ENCODE data around the gene BORCS6.
A peak's percentile ranks its signal among the peaks of the same experiment; 100 is the strongest.

BORCS6 gene

DNA sequence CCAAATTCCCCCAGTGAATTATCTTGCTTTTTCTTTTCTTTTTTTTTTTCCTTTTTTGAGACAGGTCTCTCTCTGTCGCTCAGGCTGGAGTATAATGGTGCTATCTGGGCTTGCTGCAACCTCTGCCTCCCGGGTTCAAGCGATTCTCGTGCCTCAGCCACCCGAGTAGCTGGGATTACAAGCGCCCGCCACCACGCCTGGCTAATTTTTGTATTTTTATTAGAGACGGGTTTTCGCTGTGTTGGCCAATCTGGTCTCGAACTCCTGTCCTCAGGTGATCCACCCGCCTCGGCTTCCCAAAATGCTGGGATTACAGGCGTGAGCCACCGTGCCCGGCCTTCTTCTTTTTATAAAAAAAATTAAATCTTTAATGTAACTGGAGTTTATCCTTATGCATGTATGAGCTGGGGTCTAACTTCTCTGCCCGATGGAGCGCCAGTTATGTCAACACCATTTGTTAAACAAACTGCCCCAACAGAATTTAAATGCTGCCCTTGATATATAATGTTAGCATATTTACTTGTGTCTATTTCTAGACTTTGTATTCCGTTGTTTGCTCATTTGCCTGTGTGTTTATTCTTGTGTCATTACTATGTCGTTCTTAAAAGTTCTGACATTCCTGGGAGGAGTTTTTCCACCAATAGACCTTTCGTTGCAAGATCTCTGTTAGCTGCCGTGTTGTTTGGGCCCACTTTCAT is 20.9 kb upstream of the BORCS6 start:
- DNase-seq, result peak; percentile 55

DNA sequence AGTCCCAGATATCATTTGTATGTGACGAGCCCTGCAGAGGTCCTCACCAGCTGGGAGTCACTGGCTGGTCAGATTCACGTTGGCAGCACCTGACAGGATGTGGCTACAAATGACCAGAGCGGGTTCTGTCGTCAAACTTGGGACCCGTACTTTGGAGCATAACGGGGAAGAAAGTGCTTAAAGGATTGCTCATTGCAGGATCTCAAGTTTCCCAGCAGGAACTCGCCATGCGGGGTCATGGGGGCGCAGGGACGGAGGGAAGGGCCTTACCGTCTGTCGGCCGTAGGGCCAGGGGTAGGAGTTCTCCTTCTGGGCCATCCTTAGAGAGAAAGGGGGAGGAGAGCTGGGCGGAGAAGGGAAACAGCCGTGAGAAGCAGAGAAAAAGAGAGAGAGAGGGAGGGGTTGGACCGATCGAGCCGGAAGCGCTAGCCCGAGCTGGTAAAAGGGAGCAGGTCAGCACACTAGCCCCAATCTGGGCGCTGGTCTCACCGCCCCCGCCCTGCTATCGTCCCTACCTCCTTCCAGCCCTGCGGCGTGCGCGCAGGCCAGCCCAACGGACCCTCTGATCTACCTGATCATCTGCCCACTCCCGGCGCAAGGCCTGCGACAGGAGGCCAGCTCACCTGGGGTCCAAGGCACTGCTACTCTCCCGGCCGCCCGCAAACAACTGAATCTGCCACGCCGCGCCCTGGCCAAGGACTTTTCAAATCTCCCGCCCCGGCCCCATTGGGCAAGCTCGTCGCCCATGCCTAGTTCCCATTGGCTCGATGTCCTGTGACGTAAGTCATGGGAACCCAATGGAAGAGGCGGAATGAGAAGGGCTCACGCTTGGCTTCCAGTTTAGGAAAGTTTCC is 20.2 kb upstream of the BORCS6 start, which contains the start of gene AURKB:
Gene AURKB (minus strand): TSS at position 669 of the 854 bp plus-strand sequence. CDS start 351 bp downstream, at position 318.
- peak; percentile 95 for DNase-seq

GRCh38 chr17:8206536-8206935 is 16.6 kb upstream of the BORCS6 start:
- DNase-seq, result no peak

- no peak for DNase-seq
These were observed 15.0 kb upstream of the BORCS6 start for GRCh38 chr17:8204761-8205555.

GRCh38 chr17:8192070-8192815 is 2.3 kb upstream of the BORCS6 start:
- peak; percentile 69 for DNase-seq

DNA sequence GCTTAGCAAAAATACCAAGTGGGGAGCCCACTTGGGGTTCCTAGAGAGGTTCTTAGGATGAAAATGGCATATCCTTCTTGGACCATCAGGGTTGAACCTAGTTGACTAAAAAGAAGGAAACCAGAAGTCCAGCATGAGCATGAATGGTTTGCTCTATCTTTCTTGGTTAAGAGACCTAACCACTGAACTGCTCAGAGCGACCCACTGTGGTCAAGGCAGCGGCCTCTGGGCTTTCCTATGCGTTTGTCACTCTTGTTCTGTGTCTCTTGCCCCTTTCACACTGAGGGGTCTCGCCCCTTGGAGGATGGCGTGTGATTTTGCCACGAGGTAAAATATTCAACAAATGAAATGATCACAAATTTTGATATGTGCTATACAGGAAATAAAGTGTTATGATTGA is 526 bp upstream of the BORCS6 start:
- DNase-seq, result no peak

DNA sequence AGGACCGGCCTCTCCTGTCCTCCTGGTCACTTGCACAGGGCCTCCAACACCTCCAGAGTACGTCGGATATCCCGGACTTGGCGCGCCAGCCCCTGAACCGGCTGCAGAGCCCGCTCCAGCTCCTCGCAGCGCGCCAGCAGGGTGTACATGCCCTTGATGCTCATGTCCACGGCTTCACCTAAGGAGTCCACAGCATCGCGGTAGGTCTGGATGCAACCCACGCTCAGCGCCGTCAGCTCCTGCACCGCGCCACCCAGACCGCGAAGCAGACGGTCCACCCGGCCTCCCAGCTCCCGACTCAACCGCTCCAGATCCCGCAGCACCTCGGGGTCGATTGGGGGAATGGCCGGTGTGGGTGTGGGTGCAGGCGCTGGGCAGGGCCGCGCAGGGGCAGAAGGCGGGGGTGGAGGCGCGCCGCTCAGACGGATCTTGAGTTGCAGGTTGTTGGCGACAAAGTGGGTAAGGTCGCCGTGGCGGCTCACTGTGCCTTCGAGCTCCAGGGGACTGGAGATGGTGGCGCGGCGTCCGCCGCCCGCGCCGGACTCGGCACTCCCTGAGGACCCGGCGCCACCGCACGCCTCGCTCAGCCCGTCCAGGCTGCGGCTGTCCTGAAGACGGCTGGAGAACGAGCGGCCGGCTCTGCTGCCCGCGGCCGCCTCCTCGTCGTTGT is 804 bp downstream of the BORCS6 start:
- peak; percentile 41 for DNase-seq

GRCh38 chr17:8188263-8188839 is 1.6 kb downstream of the BORCS6 start:
- DNase-seq, result no peak

- peak; percentile 98 for DNase-seq
These were observed 2.3 kb downstream of the BORCS6 start for GRCh38 chr17:8187517-8188262.

DNA sequence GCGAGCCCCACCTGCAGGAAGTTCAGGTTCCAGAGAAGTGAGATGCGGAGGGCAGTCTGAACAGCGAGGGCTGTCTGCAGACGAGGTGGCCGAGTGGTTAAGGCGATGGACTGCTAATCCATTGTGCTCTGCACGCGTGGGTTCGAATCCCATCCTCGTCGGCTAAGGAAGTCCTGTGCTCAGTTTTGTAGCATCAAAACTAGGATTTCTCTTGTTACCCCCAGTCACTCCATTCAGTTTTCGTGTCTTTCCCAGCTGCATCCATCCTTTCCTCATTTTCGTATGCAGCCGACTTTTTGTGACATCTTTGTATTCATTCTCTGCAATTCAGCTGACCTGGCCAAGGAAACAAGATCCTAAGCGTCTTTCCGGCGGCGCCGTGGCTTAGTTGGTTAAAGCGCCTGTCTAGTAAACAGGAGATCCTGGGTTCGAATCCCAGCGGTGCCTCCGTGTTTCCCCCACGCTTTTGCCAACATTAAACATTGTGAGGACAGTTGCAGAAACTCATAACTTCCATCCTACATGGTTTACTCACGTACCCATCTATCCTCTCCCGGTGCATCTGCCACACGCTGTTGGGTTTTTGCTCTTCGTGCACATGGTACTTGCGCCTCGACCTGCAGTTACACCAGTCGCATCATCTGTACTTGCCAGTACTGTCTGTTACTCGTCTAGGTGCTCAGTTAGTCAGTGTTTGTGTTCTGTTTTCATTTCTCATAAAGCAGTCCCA is 3.0 kb downstream of the BORCS6 start:
- peak; percentile 100 for DNase-seq

- no peak for DNase-seq
These were observed 3.6 kb downstream of the BORCS6 start for GRCh38 chr17:8186446-8186786.

DNA sequence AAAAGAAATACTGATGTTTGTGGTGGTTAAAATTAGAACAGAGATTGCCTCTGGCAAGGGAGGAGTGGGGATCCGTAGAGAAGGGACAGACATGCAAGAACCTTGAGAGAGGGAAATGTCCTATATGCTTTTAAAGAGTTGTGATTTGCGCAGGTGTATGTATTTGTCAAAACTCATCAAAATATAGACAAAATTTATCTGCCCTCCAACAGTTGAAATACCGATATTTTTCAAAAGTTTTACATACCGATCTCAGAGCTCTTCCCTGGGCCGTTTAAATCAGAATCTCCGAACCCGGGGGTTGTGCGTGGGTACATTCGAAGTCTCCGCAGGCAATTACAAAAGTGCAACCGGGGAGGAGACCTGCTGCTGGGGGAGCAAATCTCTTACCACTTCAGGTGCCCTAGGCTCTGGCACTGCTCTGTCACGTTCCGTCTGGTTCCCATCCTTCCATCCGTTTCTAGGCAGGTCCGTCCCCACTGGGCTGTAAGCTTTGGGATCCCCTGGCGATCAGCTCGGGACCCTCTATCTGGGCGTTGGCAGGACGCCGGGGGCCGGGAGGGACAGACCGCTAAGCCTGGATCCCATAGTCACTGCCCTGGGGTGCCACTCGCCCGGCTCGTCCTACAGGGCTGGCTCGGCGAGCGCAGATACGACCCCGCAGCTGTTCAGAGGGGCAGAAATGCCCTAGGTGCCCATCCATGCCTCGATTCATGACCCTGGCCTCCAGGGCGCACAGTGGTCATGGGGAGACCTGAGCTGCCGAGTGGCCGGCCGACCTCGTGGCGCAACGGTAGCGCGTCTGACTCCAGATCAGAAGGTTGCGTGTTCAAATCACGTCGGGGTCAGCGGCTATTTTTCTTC is 4.2 kb downstream of the BORCS6 start:
- DNase-seq, result peak; percentile 99

GRCh38 chr17:8176998-8177731 is 12.8 kb downstream of the BORCS6 start:
- no peak for DNase-seq

DNA sequence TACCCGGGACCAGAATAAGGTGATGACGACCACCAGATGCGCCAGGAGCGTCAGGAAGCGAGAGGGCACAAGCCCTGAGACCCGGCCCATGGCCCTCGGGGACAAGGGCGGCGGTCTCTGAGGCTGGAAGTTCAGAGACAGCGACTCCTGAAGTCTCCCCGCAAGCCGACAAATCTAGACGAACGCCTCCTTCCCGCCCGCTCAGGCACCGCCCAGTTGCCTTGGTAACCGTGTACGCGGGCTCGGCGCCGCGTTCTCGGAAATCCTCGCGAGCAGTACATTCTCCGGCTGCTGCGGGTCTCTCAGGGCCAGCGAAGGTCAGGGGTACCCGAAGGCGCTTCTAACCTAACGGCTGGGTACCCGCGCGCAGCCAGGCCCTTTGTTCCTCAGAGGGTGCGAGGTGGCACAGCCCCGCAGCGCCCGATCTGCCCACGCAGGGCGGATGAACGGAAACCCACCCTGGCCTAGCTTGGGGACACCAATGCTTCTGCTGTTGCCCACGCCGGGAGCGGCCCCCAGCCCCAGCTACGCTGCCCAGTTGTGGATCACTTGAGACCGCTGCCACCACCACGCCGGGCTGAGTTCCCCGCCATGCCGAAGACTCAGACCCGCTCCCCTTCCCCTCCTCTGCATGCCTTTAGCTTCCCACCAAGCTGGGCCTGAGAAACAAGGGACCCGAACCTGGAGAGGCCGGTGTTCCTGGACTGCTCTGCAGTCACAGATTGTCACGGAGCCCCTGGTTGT is 13.6 kb downstream of the BORCS6 start, which contains the start of gene TMEM107:
Gene TMEM107 (minus strand): TSS at position 184 of the 744 bp plus-strand sequence. CDS start 94 bp downstream, at position 90.
- DNase-seq, result peak; percentile 92

- DNase-seq, result no peak
These were observed 14.2 kb downstream of the BORCS6 start for GRCh38 chr17:8175795-8176196.

GRCh38 chr17:8173871-8174322 is 16.1 kb downstream of the BORCS6 start:
- no peak for DNase-seq

Measured in stimulated activated CD8-positive, alpha-beta memory T cell treated with anti-CD3 and anti-CD28 coated beads, Interleukin-4, amount 100 ng/mL, for 48 hours (primary cell).